Measurements from ENCODE around the gene TARS3.
"Not testable (repeated sequence)": the region's sequence is repeated elsewhere in the genome, so short reads cannot be mapped to it uniquely, and the experiment has no call there.

TARS3 gene

GRCh38 chr15:101765772-101766456 is 41.6 kb upstream of the TARS3 start:
- TF ChIP-seq CTCF (IDR thresholded peaks at IDR 0.05; ENCODE audit: borderline replicate concordance, extremely low read depth, low read length, poor library complexity, severe bottlenecking): no peak
- no peak for TF ChIP-seq EZH2 (IDR thresholded peaks at IDR 0.05; ENCODE audit: borderline replicate concordance, low read depth, low read length, severe bottlenecking)
- H3K36me3 ChIP-seq (ENCODE audit: insufficient read depth, low read length): no peaks in the 10 kb centered on the region
- no peak overlapping the region for H3K4me3 ChIP-seq (ENCODE audit: low read depth in 1 of 2, low read length in 2 of 2)
- H3K27me3 ChIP-seq (ENCODE audit: insufficient read depth, low read length, poor library complexity): no peaks in the 10 kb centered on the region
- no peak for ATAC-seq (ENCODE audit: insufficient read depth, low read depth)
- DNase-seq: no peak
- H3K4me1 ChIP-seq (ENCODE audit: insufficient read depth, low read length): no peaks in the 10 kb centered on the region
- no peak overlapping the region for H2AFZ ChIP-seq (ENCODE audit: low read depth, low read length)
- H4K20me1 ChIP-seq (ENCODE audit: insufficient read depth, low read length): no peaks in the 10 kb centered on the region
- H3K4me2 ChIP-seq (ENCODE audit: insufficient read depth, low read length): no peak overlapping the region
- H3K9ac ChIP-seq (ENCODE audit: low read depth, low read length): no peak overlapping the region
- H3K9me3 ChIP-seq (ENCODE audit: insufficient read depth, low read length, severe bottlenecking): no peaks in the 10 kb centered on the region
- no peaks in the 10 kb centered on the region for H3K79me2 ChIP-seq (ENCODE audit: insufficient read depth, low read length)
- H3K27ac ChIP-seq (ENCODE audit: low read length): no peak overlapping the region

GRCh38 chr15:101765340-101765671 is 41.0 kb upstream of the TARS3 start:
- H3K4me3 ChIP-seq (ENCODE audit: low read depth in 1 of 2, low read length in 2 of 2); ATAC-seq (ENCODE audit: insufficient read depth, low read depth); H3K79me2 ChIP-seq (ENCODE audit: insufficient read depth, low read length); H3K27me3 ChIP-seq (ENCODE audit: insufficient read depth, low read length, poor library complexity); H3K4me1 ChIP-seq (ENCODE audit: insufficient read depth, low read length); H3K9ac ChIP-seq (ENCODE audit: low read depth, low read length); H3K27ac ChIP-seq (ENCODE audit: low read length); H3K9me3 ChIP-seq (ENCODE audit: insufficient read depth, low read length, severe bottlenecking); H3K4me2 ChIP-seq (ENCODE audit: insufficient read depth, low read length); H2AFZ ChIP-seq (ENCODE audit: low read depth, low read length); H3K36me3 ChIP-seq (ENCODE audit: insufficient read depth, low read length); H4K20me1 ChIP-seq (ENCODE audit: insufficient read depth, low read length); DNase-seq: not testable (repeated sequence)

DNA sequence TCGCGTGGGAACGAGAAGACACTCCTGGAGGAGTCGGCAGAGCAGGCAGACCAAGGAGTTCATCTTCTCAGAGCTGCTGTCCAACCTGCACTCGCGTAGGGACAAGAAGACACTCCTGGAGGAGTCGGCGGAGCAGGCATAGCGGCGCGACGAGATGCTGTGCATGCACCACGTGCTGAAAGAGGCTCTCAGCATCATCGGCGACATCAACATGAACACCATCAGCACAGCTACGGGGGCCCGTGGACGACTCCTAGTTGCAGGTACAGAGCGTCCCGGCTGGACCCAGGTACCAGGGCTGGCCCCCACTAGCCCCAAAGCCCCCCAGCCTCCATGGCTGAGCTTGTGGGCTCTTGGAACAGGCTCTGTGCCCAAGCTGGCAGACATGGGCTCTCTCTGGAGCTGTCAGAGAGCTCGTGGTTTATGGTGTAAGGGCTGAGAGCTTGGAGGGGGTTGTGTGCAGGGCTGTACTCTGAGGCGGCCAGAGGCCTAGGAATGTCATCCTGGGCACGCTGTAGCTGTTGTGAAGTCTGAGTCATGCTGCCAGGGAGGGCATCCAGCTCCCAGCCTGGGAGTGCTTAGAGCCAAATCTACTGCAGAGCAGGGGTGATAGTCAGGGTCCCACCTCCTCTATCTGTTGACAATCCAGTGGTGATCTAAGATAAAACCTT is 40.5 kb upstream of the TARS3 start:
- not testable (repeated sequence) for H3K36me3 ChIP-seq (ENCODE audit: insufficient read depth, low read length); ATAC-seq (ENCODE audit: insufficient read depth, low read depth); H3K9me3 ChIP-seq (ENCODE audit: insufficient read depth, low read length, severe bottlenecking); DNase-seq; H3K27me3 ChIP-seq (ENCODE audit: insufficient read depth, low read length, poor library complexity); H3K27ac ChIP-seq (ENCODE audit: low read length); H3K4me3 ChIP-seq (ENCODE audit: low read depth in 1 of 2, low read length in 2 of 2); H4K20me1 ChIP-seq (ENCODE audit: insufficient read depth, low read length); H3K4me2 ChIP-seq (ENCODE audit: insufficient read depth, low read length); H3K9ac ChIP-seq (ENCODE audit: low read depth, low read length); H3K4me1 ChIP-seq (ENCODE audit: insufficient read depth, low read length); H2AFZ ChIP-seq (ENCODE audit: low read depth, low read length); H3K79me2 ChIP-seq (ENCODE audit: insufficient read depth, low read length)

DNA sequence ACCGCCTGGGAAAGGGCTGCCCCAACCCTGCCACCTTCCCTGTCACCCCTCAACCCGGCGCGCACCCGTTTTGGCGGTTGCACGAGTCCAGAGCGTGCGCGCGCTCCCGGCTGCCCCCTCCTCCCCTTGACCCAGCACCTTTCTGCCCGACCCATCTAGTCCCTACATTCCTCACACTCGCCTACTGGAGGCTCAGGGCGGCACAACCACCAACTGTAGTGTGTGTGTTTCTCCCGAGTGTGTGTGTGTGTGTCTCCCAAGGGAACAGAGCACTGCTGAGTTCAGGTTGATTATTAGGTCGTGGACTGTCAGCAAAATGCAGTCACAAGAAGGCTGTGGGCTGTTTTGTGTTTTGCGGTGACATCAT is 22.4 kb upstream of the TARS3 start:
- not testable (repeated sequence) for ATAC-seq (ENCODE audit: insufficient read depth, low read depth); H3K9ac ChIP-seq (ENCODE audit: low read depth, low read length)

GRCh38 chr15:101734837-101735236 is 10.6 kb upstream of the TARS3 start:
- H3K9me3 ChIP-seq (ENCODE audit: insufficient read depth, low read length, severe bottlenecking); H3K27ac ChIP-seq (ENCODE audit: low read length); H2AFZ ChIP-seq (ENCODE audit: low read depth, low read length); H3K4me3 ChIP-seq (ENCODE audit: low read depth in 1 of 2, low read length in 2 of 2); H3K4me1 ChIP-seq (ENCODE audit: insufficient read depth, low read length); ATAC-seq (ENCODE audit: insufficient read depth, low read depth); H3K4me2 ChIP-seq (ENCODE audit: insufficient read depth, low read length); DNase-seq; H4K20me1 ChIP-seq (ENCODE audit: insufficient read depth, low read length); H3K36me3 ChIP-seq (ENCODE audit: insufficient read depth, low read length); H3K79me2 ChIP-seq (ENCODE audit: insufficient read depth, low read length); H3K27me3 ChIP-seq (ENCODE audit: insufficient read depth, low read length, poor library complexity); H3K9ac ChIP-seq (ENCODE audit: low read depth, low read length): not testable (repeated sequence)

More for the DNA sequence above, 22.4 kb upstream of the TARS3 start:
- H2AFZ ChIP-seq (ENCODE audit: low read depth, low read length); H3K4me3 ChIP-seq (ENCODE audit: low read depth in 1 of 2, low read length in 2 of 2); H3K9me3 ChIP-seq (ENCODE audit: insufficient read depth, low read length, severe bottlenecking); H3K27ac ChIP-seq (ENCODE audit: low read length); H3K27me3 ChIP-seq (ENCODE audit: insufficient read depth, low read length, poor library complexity); H3K4me2 ChIP-seq (ENCODE audit: insufficient read depth, low read length); H3K79me2 ChIP-seq (ENCODE audit: insufficient read depth, low read length); H3K4me1 ChIP-seq (ENCODE audit: insufficient read depth, low read length); H4K20me1 ChIP-seq (ENCODE audit: insufficient read depth, low read length); H3K36me3 ChIP-seq (ENCODE audit: insufficient read depth, low read length); DNase-seq: not testable (repeated sequence)

Data from DND-41 (cell line).